Endothelial cell of umbilical vein (primary cell): ENCODE data around the gene PTPRK. TPM values are rescaled to one million over a fixed set of nuclear protein-coding genes. Genes with fewer than 3 reads are reported as not detected.

Source experiments
- BruUV-seq: library from RNA; stranded (reverse); fragments of 400-500 nt; replicated peaks from 2 replicates; lab custom pipeline; 2021; lab: Mats Ljungman, UMichigan
- CTCF ChIA-PET: fragments of 300-600, 350-600 bp; sonication (Branson Sonifier 250); formaldehyde crosslinking; loops from one replicate; lab custom pipeline; 2021; ENCODE audit warnings: antibody characterized with exemption, inconsistent platforms; lab: Charles Lee
- POLR2A ChIA-PET: fragments of 300-600, 350-600 bp; sonication (Branson Sonifier 250); formaldehyde crosslinking; loops from one replicate; lab custom pipeline; 2021; ENCODE audit warnings: antibody characterized with exemption, inconsistent platforms; lab: Charles Lee
- DNase-seq: peaks from one replicate; pipeline ENCODE4 v3.0.0-alpha.2; 2011; ENCODE audit warnings: low read depth, low spot score
- FAIRE-seq: peaks from 2 replicates; lab custom pipeline; 2011; peaks lifted over from hg19 to GRCh38; lab: Jason Lieb, UNC
- H2AFZ ChIP-seq: 2 replicates; pipeline ENCODE4 v1.6.0; 2012; ENCODE audit warnings: low read depth, low read length, control low read depth, inconsistent platforms
- H3K27ac ChIP-seq: 2 replicates; pipeline ENCODE4 v1.5.1; 2011; ENCODE audit warnings: low read depth, mild to moderate bottlenecking, control low read depth, low read length, moderate library complexity; ENCODE audit not compliant: insufficient read depth
- H3K27me3 ChIP-seq, 2 experiments: 2 replicates each; pipeline versions ENCODE4 v1.6.0 to v1.6.1; 2011; ENCODE audit warnings: low read length in 2 of 2, mixed read lengths in 1 of 2; ENCODE audit not compliant: control insufficient read depth in 2 of 2, insufficient read depth in 2 of 2
- H3K36me3 ChIP-seq, 2 experiments: 2 replicates in 1 of 2; 3 replicates in 1 of 2; pipeline ENCODE4 v1.5.1; 2011; ENCODE audit warnings: low read length in 2 of 2, mild to moderate bottlenecking in 1 of 2, moderate library complexity in 1 of 2; ENCODE audit not compliant: control insufficient read depth in 2 of 2, insufficient read depth in 2 of 2; ENCODE audit errors: extremely low read depth in 1 of 2
- H3K4me1 ChIP-seq: 3 replicates; pipeline ENCODE4 v1.5.1; 2011; ENCODE audit warnings: mild to moderate bottlenecking, low read length; ENCODE audit not compliant: control insufficient read depth, insufficient read depth; ENCODE audit errors: extremely low read depth
- H3K4me2 ChIP-seq: 2 replicates; pipeline ENCODE4 v1.6.1; 2011; ENCODE audit warnings: low read length, control low read depth, mixed read lengths; ENCODE audit not compliant: insufficient read depth
- H3K4me3 ChIP-seq, 3 experiments: fragments of 200-600 bp in 1 of 3; sonication (generic), shearing (Covaris generic) in 1 of 3; replicated peaks in 1 of 3; 2 replicates each; pipeline ENCODE4 v1.5.1; 2011 to 2016; ENCODE audit warnings: control low read depth in 3 of 3, low read length in 3 of 3, mild to moderate bottlenecking in 2 of 3, inconsistent platforms in 1 of 3, low read depth in 1 of 3, moderate library complexity in 1 of 3; ENCODE audit not compliant: insufficient read depth in 1 of 3
- H3K79me2 ChIP-seq: 2 replicates; pipeline ENCODE4 v1.6.0; 2012; ENCODE audit warnings: low read length, inconsistent platforms; ENCODE audit not compliant: control insufficient read depth, insufficient read depth
- H3K9ac ChIP-seq: replicated peaks from 2 replicates; pipeline ENCODE3; 2011; ENCODE audit warnings: low read length, control low read depth; ENCODE audit not compliant: insufficient read depth; ENCODE audit errors: extremely low read depth
- H3K9me1 ChIP-seq: replicated peaks from 3 replicates; pipeline ENCODE4 v1.6.0; 2011; ENCODE audit warnings: mild to moderate bottlenecking, low read length; ENCODE audit not compliant: control insufficient read depth, insufficient read depth; ENCODE audit errors: extremely low read depth
- H3K9me3 ChIP-seq: replicated peaks from 2 replicates; pipeline ENCODE4 v1.5.1; 2012; ENCODE audit warnings: low read length, inconsistent platforms; ENCODE audit not compliant: control insufficient read depth, insufficient read depth
- H4K20me1 ChIP-seq: replicated peaks from 2 replicates; pipeline ENCODE3; 2011; ENCODE audit warnings: mild to moderate bottlenecking, low read length; ENCODE audit not compliant: control insufficient read depth, insufficient read depth; ENCODE audit errors: extremely low read depth
- CTCF ChIP-seq, 2 donors: IDR thresholded peaks; 1 replicate in 1 of 2; 2 replicates in 1 of 2; pipeline ENCODE4 v1.5.1; 2011; ENCODE audit warnings: low read length in 2 of 2, mild to moderate bottlenecking in 2 of 2, moderate library complexity in 2 of 2, control low read depth in 1 of 2, inconsistent platforms in 1 of 2, low read depth in 1 of 2; ENCODE audit not compliant: insufficient read depth in 1 of 2; ENCODE audit errors: extremely low read depth in 1 of 2
- EZH2 ChIP-seq: IDR thresholded peaks from 2 replicates; pipeline ENCODE4 v1.6.1; 2012; ENCODE audit warnings: borderline replicate concordance, low read depth, mild to moderate bottlenecking, moderate library complexity, low read length, inconsistent platforms; ENCODE audit not compliant: severe bottlenecking
- FOS ChIP-seq: IDR thresholded peaks from 2 replicates; pipeline ENCODE4 v1.6.1; 2011; ENCODE audit warnings: mild to moderate bottlenecking, low read length, moderate library complexity, borderline replicate concordance; ENCODE audit not compliant: insufficient read depth
- GATA2 ChIP-seq: IDR thresholded peaks from 2 replicates; pipeline ENCODE4 v1.7.0; 2011; ENCODE audit warnings: low read depth, mild to moderate bottlenecking, moderate library complexity, mixed read lengths, low read length; ENCODE audit not compliant: insufficient read length, insufficient read depth
- JUN ChIP-seq: IDR thresholded peaks from 2 replicates; pipeline ENCODE4 v1.6.1; 2011; ENCODE audit warnings: borderline replicate concordance, low read depth; ENCODE audit not compliant: insufficient read length, insufficient read depth
- MAX ChIP-seq: IDR thresholded peaks from 2 replicates; pipeline ENCODE4 v1.6.1; 2011; ENCODE audit not compliant: insufficient read depth, insufficient read length
- MYC ChIP-seq: IDR thresholded peaks from one replicate; pipeline ENCODE4 v1.6.1; 2011; ENCODE audit warnings: mild to moderate bottlenecking, low read depth, low read length
- POLR2A ChIP-seq: IDR thresholded peaks from 2 replicates; pipeline ENCODE4 v1.6.1; 2012; ENCODE audit warnings: low read depth, mild to moderate bottlenecking, control low read depth, low read length
- POLR2AphosphoS5 ChIP-seq: IDR thresholded peaks from 2 replicates; pipeline ENCODE4 v1.6.1; 2012; ENCODE audit warnings: low read depth, mild to moderate bottlenecking, control low read depth, low read length, moderate library complexity; ENCODE audit not compliant: insufficient read depth
- dilution Hi-C: fragments of 300-500 bp; cut with MboI; formaldehyde crosslinking; loops from one replicate; pipeline ENCODE4 v1.15.0; 2019; ENCODE audit warnings: low sequenced_read_pairs; ENCODE audit not compliant: extremely low pct_ligation_motif_present
- intact Hi-C: fragments of 100-400 bp; cut with micrococcal nuclease; formaldehyde crosslinking; loops from one replicate; pipeline ENCODE4 v1.10.0; 2022
- polyA plus RNA-seq, 4 experiments: library from polyadenylated mRNA; depleted of rRNA in 3 of 4; stranded (reverse) in 3 of 4; unstranded in 1 of 4; fragments of >200 nt; gene quantifications; 2 replicates each; pipeline versions ENCODE4 v1.2.1 to v1.2.3, GENCODE V29; 2011 to 2012; ENCODE audit warnings: missing spikeins in 1 of 4
- total RNA-seq: library from RNA; stranded (reverse); gene quantifications from 2 replicates; pipeline ENCODE4 v1.2.3, GENCODE V29; 2021

PTPRK gene
- total and polyA plus RNA-seq, 2 donors (not counting 3 experiments of a cell fraction or from before 2014, with no cell fraction given) = 15.2 to 74.0 TPM

GRCh38 chr6:128305228-128305627 lies 215.2 kb downstream of the PTPRK start:
- Histone ChIP-seq H3K4me1 (peaks cover 11% of the 10 kb centered on the region), H2AFZ (no peak overlapping the region), H3K9ac (no peak overlapping the region), H3K9me1 (no peaks in the 10 kb centered on the region), H3K27me3 (no peaks in the 10 kb centered on the region), H3K4me3 (no peak overlapping the region), H3K27ac (no peak overlapping the region), H3K9me3 (no peaks in the 10 kb centered on the region), H4K20me1 (no peaks in the 10 kb centered on the region), H3K36me3 (no peaks in the 10 kb centered on the region), H3K79me2 (peaks cover 22% of the 10 kb centered on the region), H3K4me2 (no peak overlapping the region)
- dilution Hi-C loops = no loop called here
- BruUV-seq = no TSS peak
- POLR2A ChIA-PET = no interaction called here
- intact Hi-C loops = no loop called here
- FAIRE-seq (no peak), DNase-seq (peak; percentile 44)
- TF ChIP-seq EZH2 (no peak), JUN (no peak)
- CTCF ChIA-PET = interaction anchor here (0.7 to 1.2 kb wide), 3 partner anchors 8 to 211 kb away, joined by 3 to 4 read pairs (median 3); no protein-coding TSS in a partner anchor

DNA sequence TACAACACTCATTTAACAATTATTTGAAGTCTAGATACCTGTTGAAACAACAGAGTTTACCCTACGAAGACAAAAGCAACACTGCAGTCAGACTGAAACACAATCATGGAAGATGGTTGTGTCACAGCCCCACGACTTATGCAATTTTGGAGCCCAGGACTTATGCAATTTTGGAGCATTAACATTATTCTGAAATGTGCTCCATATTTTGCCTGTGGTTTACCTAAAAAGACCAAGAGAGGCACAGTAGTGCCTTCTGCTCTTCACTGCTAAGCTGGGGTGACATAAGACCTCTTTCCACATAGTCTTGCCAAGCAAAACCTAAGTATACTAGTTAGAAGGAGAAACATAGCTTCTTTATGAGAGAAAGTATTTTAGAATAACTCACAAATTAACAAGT lies 216.5 kb downstream of the PTPRK start:
- Histone ChIP-seq H3K27ac (no peak overlapping the region), H3K9me3 (no peaks in the 10 kb centered on the region), H3K9me1 (no peaks in the 10 kb centered on the region), H3K27me3 (no peaks in the 10 kb centered on the region), H4K20me1 (no peaks in the 10 kb centered on the region), H2AFZ (no peak overlapping the region), H3K4me2 (no peak overlapping the region), H3K9ac (no peak overlapping the region), H3K4me1 (peaks cover 11% of the 10 kb centered on the region), H3K79me2 (peaks cover 18% of the 10 kb centered on the region), H3K4me3 (no peak overlapping the region), H3K36me3 (no peaks in the 10 kb centered on the region)
- intact Hi-C loops = no loop called here
- POLR2A ChIA-PET = no interaction called here
- DNase-seq = no peak
- dilution Hi-C loops = no loop called here
- no peak for FAIRE-seq
- no peak for TF ChIP-seq CTCF (IDR thresholded peaks at IDR 0.05; ENCODE audit: extremely low read depth in 1 of 2, insufficient read depth in 1 of 2, low read depth in 1 of 2, low read length in 2 of 2)
- no peak for TF ChIP-seq MAX
- no peak for TF ChIP-seq FOS
- no peak for TF ChIP-seq GATA2
- TF ChIP-seq JUN = no peak
- no peak for TF ChIP-seq POLR2A
- TF ChIP-seq EZH2 = no peak
- no peak for TF ChIP-seq MYC
- no peak for TF ChIP-seq POLR2AphosphoS5
- CTCF ChIA-PET = interaction anchor here (0.6 kb wide), 1 partner anchor 18 kb away, joined by 3 read pairs; no protein-coding TSS in a partner anchor
- BruUV-seq = no TSS peak
